ENCODE measurements around the gene TCF7L2. TPM values are rescaled to one million over a fixed set of nuclear protein-coding genes. Genes with fewer than 3 reads are reported as not detected.

TCF7L2 gene
- total RNA-seq, 2 experiments from 2014 or later = 0.26 to 0.42 TPM

DNA sequence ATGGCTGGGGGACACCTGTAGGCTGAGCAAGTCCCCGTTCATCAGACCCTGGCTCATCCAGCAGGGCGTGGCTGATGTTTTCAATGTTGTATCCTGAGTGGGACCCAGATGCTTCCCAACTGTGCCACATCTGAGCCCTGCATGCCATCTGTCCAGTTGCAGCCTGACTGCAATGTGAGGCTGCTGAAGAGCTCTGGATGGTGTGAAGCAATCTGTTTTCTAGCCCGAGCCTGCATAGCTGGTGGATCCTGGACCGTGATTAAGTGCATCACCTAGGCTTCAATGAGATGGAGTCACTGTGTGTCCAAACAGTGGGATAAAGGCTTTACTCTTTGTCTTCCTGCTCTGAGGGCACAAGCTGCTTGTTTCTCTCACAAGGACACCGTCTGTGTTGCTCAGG is 99.8 kb downstream of the TCF7L2 start:
- CTCF ChIA-PET = no interaction called here
- H3K27ac Mint-ChIP-seq = no peak overlapping the region

GRCh38 chr10:113052076-113052830 is 102.2 kb downstream of the TCF7L2 start:
- ChIA-PET POLR2A (no interaction called here), CTCF (no interaction called here)
- DNase-seq = no peak
- H3K9me3 Mint-ChIP-seq (ENCODE audit: insufficient read depth) = no peaks in the 10 kb centered on the region
- ATAC-seq = no peak
- H3K27ac Mint-ChIP-seq = no peak overlapping the region
- H3K36me3 Mint-ChIP-seq (ENCODE audit: low read depth) = no peaks in the 10 kb centered on the region
- H3K4me3 Mint-ChIP-seq = no peak overlapping the region
- peaks cover 18% of the 10 kb centered on the region for H3K27me3 Mint-ChIP-seq (ENCODE audit: low read depth)
- peaks cover 10% of the 10 kb centered on the region for H3K4me1 Mint-ChIP-seq (ENCODE audit: low read depth)

More for the DNA sequence above, 99.8 kb downstream of the TCF7L2 start:
- Mint-ChIP-seq H3K27me3 (ENCODE audit: low read depth) (peaks cover 18% of the 10 kb centered on the region), H3K36me3 (ENCODE audit: low read depth) (no peaks in the 10 kb centered on the region), H3K9me3 (ENCODE audit: insufficient read depth) (no peaks in the 10 kb centered on the region), H3K4me1 (ENCODE audit: low read depth) (peaks cover 10% of the 10 kb centered on the region), H3K4me3 (no peak overlapping the region)
- POLR2A ChIA-PET = no interaction called here
- no peak for ATAC-seq
- no peak for DNase-seq

GRCh38 chr10:113053091-113053490 is 103.0 kb downstream of the TCF7L2 start:
- H3K4me3 Mint-ChIP-seq = no peak overlapping the region
- no peaks in the 10 kb centered on the region for H3K36me3 Mint-ChIP-seq (ENCODE audit: low read depth)
- DNase-seq = no peak
- H3K9me3 Mint-ChIP-seq (ENCODE audit: insufficient read depth) = no peaks in the 10 kb centered on the region
- ChIA-PET POLR2A (no interaction called here), CTCF (no interaction called here)
- peaks cover 16% of the 10 kb centered on the region for H3K27me3 Mint-ChIP-seq (ENCODE audit: low read depth)
- H3K27ac Mint-ChIP-seq = no peak overlapping the region
- peaks cover 10% of the 10 kb centered on the region for H3K4me1 Mint-ChIP-seq (ENCODE audit: low read depth)
- no peak for ATAC-seq

DNA sequence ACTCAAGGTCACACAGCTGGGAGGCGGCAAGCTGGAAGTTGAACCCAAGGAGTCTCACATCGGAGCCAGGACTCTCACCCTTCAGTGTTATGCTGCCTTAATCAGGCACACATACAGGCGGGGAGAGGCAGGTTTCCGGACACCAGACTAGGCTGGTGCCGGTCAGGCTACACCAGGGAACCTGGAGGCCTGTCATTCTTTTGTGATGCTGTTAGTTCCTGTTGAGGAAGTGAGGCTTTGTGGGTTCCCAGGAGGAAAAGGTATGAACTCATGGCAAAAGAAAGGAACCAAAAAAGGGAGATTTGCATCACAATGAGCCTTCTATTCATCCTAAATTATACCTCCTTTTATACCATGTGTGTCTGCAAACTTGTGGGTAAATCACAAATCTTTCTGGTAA is 103.8 kb downstream of the TCF7L2 start:
- ChIA-PET POLR2A (interaction anchor here (0.5 kb wide), 1 partner anchor 154 kb away, joined by 3 read pairs; no protein-coding TSS in a partner anchor), CTCF (no interaction called here)
- peaks cover 10% of the 10 kb centered on the region for H3K4me1 Mint-ChIP-seq (ENCODE audit: low read depth)

GRCh38 chr10:113055458-113055857 is 105.4 kb downstream of the TCF7L2 start:
- Mint-ChIP-seq H3K4me1 (ENCODE audit: low read depth) (peaks cover 5% of the 10 kb centered on the region), H3K9me3 (ENCODE audit: insufficient read depth) (no peaks in the 10 kb centered on the region), H3K4me3 (no peak overlapping the region), H3K27ac (no peak overlapping the region), H3K36me3 (ENCODE audit: low read depth) (no peaks in the 10 kb centered on the region), H3K27me3 (ENCODE audit: low read depth) (peaks cover 13% of the 10 kb centered on the region)
- ChIA-PET POLR2A (no interaction called here), CTCF (no interaction called here)
- no peak for DNase-seq
- ATAC-seq = no peak

More for the DNA sequence above, 103.8 kb downstream of the TCF7L2 start:
- Mint-ChIP-seq H3K27me3 (ENCODE audit: low read depth) (peaks cover 16% of the 10 kb centered on the region), H3K27ac (no peak overlapping the region), H3K4me3 (no peak overlapping the region), H3K36me3 (ENCODE audit: low read depth) (no peaks in the 10 kb centered on the region), H3K9me3 (ENCODE audit: insufficient read depth) (no peaks in the 10 kb centered on the region)
- no peak for DNase-seq
- ATAC-seq = no peak

DNA sequence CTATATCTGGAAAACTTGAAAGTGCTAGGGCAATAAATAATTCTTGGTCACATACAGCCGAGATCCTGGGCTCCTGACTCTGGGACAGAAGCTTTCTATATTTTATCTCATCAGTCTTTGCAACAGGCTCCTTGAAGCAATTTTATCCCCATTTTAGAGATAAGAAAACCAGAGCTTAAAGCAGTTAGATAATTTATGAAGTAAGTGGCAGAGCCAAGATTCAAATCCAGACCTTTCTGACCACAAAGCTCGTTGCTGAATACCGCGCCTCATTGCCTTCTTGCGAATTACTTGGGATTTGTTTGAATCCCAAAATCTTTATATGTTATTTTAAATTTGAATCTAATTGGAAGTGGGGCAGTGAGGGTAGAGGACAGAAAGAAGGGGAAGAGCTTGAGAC is 106.0 kb downstream of the TCF7L2 start:
- ATAC-seq (no peak), DNase-seq (no peak)
- Mint-ChIP-seq H3K27me3 (ENCODE audit: low read depth) (peaks cover 13% of the 10 kb centered on the region), H3K4me1 (ENCODE audit: low read depth) (peaks cover 2% of the 10 kb centered on the region), H3K36me3 (ENCODE audit: low read depth) (no peaks in the 10 kb centered on the region), H3K27ac (no peak overlapping the region), H3K9me3 (ENCODE audit: insufficient read depth) (no peaks in the 10 kb centered on the region), H3K4me3 (no peak overlapping the region)
- ChIA-PET POLR2A (no interaction called here), CTCF (no interaction called here)

- Mint-ChIP-seq H3K36me3 (ENCODE audit: low read depth) (no peaks in the 10 kb centered on the region), H3K27me3 (ENCODE audit: low read depth) (peaks cover 15% of the 10 kb centered on the region)
- POLR2A ChIA-PET = no interaction called here
These were observed 106.5 kb downstream of the TCF7L2 start for GRCh38 chr10:113056441-113057021.

DNA sequence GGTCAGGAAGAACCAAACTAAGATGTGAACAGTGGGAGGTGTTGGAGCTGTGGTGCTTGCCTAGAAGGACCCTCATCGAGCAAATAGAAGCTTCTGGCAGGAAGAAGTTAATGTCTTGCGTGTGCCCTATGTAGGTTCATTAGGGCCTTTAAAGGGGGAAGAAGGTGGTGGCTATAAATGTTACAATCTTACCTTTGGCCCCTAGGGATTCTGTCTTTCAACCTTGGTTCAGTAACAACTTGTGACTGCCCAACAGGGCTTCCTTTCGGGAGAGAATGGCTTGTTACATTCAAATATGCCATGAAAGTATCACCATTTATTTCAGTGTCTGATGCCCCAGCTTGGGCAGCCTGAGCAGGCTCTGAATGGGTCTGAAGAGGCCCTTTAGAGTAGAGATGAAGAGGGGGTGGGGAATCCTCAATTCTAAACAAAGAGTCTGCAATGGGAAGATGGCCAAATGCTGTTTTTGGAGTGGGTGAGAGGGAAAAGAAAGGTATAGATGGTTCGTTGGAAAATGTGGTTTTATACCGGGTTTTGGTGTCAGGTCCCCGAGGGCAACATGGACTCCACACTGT is 108.0 kb downstream of the TCF7L2 start:
- ATAC-seq = no peak
- POLR2A ChIA-PET = no interaction called here

More at GRCh38 chr10:113056441-113057021, 106.5 kb downstream of the TCF7L2 start:
- Mint-ChIP-seq H3K4me3 (no peak overlapping the region), H3K9me3 (ENCODE audit: insufficient read depth) (no peaks in the 10 kb centered on the region), H3K4me1 (ENCODE audit: low read depth) (peaks cover 2% of the 10 kb centered on the region), H3K27ac (no peak overlapping the region)
- ATAC-seq (no peak), DNase-seq (no peak)
- CTCF ChIA-PET = no interaction called here

DNA sequence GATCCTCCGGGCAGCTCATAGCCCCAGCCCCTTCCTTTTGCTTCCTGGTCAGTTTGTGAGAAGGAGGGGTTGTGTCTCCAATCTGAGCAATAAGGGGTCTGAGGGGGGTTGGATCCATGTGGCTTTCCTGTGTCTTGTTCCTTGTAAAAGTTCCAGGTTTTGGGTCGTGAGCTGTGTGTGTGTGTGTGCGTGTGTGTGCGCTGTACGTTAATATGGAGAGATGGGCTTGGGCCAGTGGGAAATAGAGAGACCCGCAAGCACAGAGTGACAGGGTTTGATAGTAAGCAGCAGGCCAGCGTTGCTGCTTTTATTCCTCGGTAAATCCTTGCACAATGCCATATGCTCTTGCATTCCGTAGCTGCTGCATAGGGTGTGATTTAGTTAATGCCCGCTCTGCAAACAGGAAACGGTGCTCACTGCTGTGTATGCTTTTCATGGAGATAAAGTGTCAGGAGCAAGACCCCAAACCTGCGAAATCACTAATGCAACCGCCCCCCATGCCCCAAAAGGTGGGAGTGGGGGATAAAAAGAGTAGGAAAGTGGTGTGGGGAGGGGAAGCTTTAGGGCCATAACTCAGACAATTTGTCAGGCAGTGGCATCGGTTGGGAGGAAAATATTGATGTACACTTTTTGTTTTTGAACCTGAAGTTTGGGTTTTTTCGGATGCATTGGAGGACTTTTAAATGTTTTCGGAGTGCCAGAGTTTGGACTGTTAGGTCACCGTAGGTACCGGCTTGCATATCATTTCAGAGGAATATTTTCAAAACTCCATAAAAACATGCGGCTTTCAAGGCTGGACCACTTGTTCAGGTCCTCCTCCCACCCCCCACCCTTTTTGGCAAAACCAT is 108.7 kb downstream of the TCF7L2 start:
- no peak for DNase-seq
- Mint-ChIP-seq H3K27ac (no peak overlapping the region), H3K4me1 (ENCODE audit: low read depth) (peaks cover 2% of the 10 kb centered on the region), H3K27me3 (ENCODE audit: low read depth) (peaks cover 11% of the 10 kb centered on the region), H3K9me3 (ENCODE audit: insufficient read depth) (no peaks in the 10 kb centered on the region), H3K4me3 (no peak overlapping the region), H3K36me3 (ENCODE audit: low read depth) (no peaks in the 10 kb centered on the region)
- ChIA-PET CTCF (no interaction called here), POLR2A (no interaction called here)
- ATAC-seq = no peak

More for the DNA sequence above, 108.0 kb downstream of the TCF7L2 start:
- Mint-ChIP-seq H3K27me3 (ENCODE audit: low read depth) (peaks cover 15% of the 10 kb centered on the region), H3K27ac (no peak overlapping the region), H3K4me1 (ENCODE audit: low read depth) (peaks cover 2% of the 10 kb centered on the region), H3K36me3 (ENCODE audit: low read depth) (no peaks in the 10 kb centered on the region), H3K9me3 (ENCODE audit: insufficient read depth) (no peaks in the 10 kb centered on the region), H3K4me3 (no peak overlapping the region)
- CTCF ChIA-PET = no interaction called here
- DNase-seq = no peak

DNA sequence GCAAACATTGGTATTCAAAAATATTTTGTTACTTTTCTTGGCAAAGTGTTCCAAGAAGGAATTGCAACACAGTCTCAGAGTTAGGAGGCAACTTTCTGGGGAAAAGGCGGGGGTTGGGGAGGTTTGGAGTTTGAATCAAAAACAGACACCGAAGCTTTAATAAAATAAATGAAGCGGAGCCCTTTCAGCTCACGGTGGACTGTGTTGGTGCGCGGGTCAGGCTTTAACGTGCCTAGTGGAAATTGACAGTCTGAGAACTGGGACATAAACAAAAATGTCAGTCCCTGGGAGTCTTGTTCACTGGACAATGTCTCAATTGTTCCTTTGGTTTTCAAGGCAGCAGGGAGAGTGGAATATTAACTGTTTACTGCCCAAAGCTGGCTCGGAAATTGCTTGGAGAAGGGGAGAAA is 109.3 kb downstream of the TCF7L2 start:
- H3K36me3 Mint-ChIP-seq (ENCODE audit: low read depth) = no peaks in the 10 kb centered on the region
- DNase-seq (no peak), ATAC-seq (no peak)
- H3K4me3 Mint-ChIP-seq = no peak overlapping the region
- CTCF ChIA-PET = no interaction called here
- peaks cover 2% of the 10 kb centered on the region for H3K4me1 Mint-ChIP-seq (ENCODE audit: low read depth)
- no peaks in the 10 kb centered on the region for H3K9me3 Mint-ChIP-seq (ENCODE audit: insufficient read depth)
- H3K27me3 Mint-ChIP-seq (ENCODE audit: low read depth) = peaks cover 9% of the 10 kb centered on the region
- POLR2A ChIA-PET = no interaction called here
- no peak overlapping the region for H3K27ac Mint-ChIP-seq

DNA sequence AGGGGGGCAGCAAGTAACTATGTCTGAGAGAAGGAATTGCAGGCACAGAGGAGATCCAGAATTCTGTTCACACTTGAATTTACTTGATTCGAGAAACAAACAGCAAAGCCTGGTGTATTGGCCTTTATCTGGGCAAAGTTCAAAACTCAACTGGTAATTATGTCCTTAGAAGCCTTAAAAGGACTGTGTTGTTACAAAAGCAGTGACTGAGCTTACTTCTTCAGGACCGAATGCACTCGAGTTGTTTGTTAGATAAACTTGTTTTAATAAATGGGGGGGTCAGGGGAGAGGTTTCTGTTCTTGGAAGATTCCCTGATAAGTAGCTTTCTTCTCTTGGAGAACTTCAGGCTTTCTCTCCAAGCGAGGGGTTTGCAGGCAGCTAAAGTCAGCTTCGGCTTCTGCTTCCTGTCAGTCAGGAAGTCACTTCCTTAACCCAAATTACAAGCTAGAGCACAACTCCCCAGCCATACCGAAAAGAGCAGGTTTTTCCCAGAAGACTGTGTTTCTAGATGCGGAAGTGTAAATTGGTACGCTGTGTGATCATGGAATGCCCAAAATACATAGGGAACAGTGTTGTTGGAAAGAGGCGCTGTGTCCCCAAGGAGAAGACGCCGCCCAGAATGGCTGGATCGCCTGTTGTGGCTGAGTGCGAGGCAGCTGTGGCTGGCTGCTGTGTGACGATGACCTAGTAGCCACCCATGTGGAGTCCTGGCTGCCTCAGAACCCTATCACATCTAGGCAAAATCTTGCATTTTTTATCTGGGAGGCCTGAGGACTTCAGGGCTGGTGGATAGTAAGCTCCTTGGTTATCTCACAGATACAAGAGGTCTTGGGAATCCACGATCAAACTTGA is 110.4 kb downstream of the TCF7L2 start:
- POLR2A ChIA-PET = no interaction called here
- no peak for ATAC-seq
- Mint-ChIP-seq H3K36me3 (ENCODE audit: low read depth) (no peaks in the 10 kb centered on the region), H3K27me3 (ENCODE audit: low read depth) (peaks cover 8% of the 10 kb centered on the region), H3K9me3 (ENCODE audit: insufficient read depth) (no peaks in the 10 kb centered on the region), H3K4me1 (ENCODE audit: low read depth) (peaks cover 2% of the 10 kb centered on the region), H3K27ac (no peak overlapping the region), H3K4me3 (no peak overlapping the region)
- CTCF ChIA-PET = interaction anchor here (0.7 kb wide), 1 partner anchor 17 kb away, joined by 3 read pairs; no protein-coding TSS in a partner anchor
- DNase-seq = no peak

Measured in activated CD8-positive, alpha-beta T cell treated with anti-CD3 and anti-CD28 coated beads, Interleukin-2, amount 10 ng/mL, durations not matched to agents 7 days and 5 days (primary cell).